Panc1 (cell line): ENCODE results near the gene BLM. TPM values are rescaled to one million over a fixed set of nuclear protein-coding genes. Genes with fewer than 3 reads are reported as not detected.

Experiments
- ATAC-seq: fragments of 200-7000 bp; cut with Tn5 transposase; 2 replicates; pipeline ENCODE4 v1.9.1; 2020; ENCODE audit warnings: mild to moderate bottlenecking, moderate library complexity
- BruUV-seq: library from RNA; stranded (reverse); fragments of 400-500 nt; replicated peaks from 2 replicates; lab custom pipeline; 2021; lab: Mats Ljungman, UMichigan
- CTCF ChIA-PET: fragments of 300-600 bp; sonication (Branson Sonifier 250); formaldehyde crosslinking; loops from one replicate; lab custom pipeline; 2022; ENCODE audit warnings: antibody characterized with exemption; lab: Charles Lee
- POLR2A ChIA-PET: fragments of 300-600 bp; sonication (Branson Sonifier 250); formaldehyde crosslinking; loops from one replicate; lab custom pipeline; 2022; ENCODE audit warnings: antibody characterized with exemption; lab: Charles Lee
- DNase-seq: peaks from one replicate; pipeline ENCODE4 v3.0.0-alpha.2; 2010; ENCODE audit warnings: low read depth, low spot score
- H3K27ac ChIP-seq: 2 replicates; pipeline ENCODE4 v1.5.1; 2011; ENCODE audit warnings: mild to moderate bottlenecking, low read length, inconsistent platforms
- H3K27me3 ChIP-seq: fragments of 200-500 bp; sonication (Bioruptor generic); 2 replicates; pipeline ENCODE4 v1.6.0; 2014; ENCODE audit warnings: low read length, inconsistent platforms; ENCODE audit not compliant: control insufficient read depth, insufficient read depth
- H3K36me3 ChIP-seq: fragments of 200-500 bp; sonication (Bioruptor generic); 2 replicates; pipeline ENCODE4 v1.5.1; 2014; ENCODE audit warnings: inconsistent platforms, mild to moderate bottlenecking, low read length, moderate library complexity; ENCODE audit not compliant: control insufficient read depth, insufficient read depth
- H3K4me1 ChIP-seq: 2 replicates; pipeline ENCODE4 v1.5.1; 2011; ENCODE audit warnings: inconsistent platforms, mild to moderate bottlenecking, low read length, moderate library complexity; ENCODE audit not compliant: control insufficient read depth, insufficient read depth
- H3K4me3 ChIP-seq, 2 experiments: 2 replicates each; pipeline ENCODE4 v1.5.1; 2011 to 2012; ENCODE audit warnings: low read depth in 2 of 2, low read length in 2 of 2, mild to moderate bottlenecking in 2 of 2, inconsistent platforms in 1 of 2, moderate library complexity in 1 of 2
- H3K9me3 ChIP-seq: fragments of 200-500 bp; sonication (Bioruptor generic); 2 replicates; pipeline ENCODE4 v1.5.1; 2014; ENCODE audit warnings: low read depth, mild to moderate bottlenecking, inconsistent platforms, low read length, moderate library complexity; ENCODE audit not compliant: control insufficient read depth, insufficient read depth
- POLR2AphosphoS5 ChIP-seq: IDR thresholded peaks from 2 replicates; pipeline ENCODE4 v1.6.1; 2012; ENCODE audit warnings: mild to moderate bottlenecking, low read depth, low read length, moderate library complexity
- SIN3A ChIP-seq: IDR thresholded peaks from 2 replicates; pipeline ENCODE4 v1.6.1; 2012; ENCODE audit warnings: low read depth, mild to moderate bottlenecking, low read length, moderate library complexity, borderline replicate concordance; ENCODE audit not compliant: insufficient read depth
- TCF7L2 ChIP-seq: IDR thresholded peaks from 2 replicates; pipeline ENCODE4 v1.6.1; 2011; ENCODE audit warnings: mild to moderate bottlenecking, low read depth, low read length, inconsistent platforms
- in situ Hi-C: cut with HindIII; loops from 2 replicates; pipeline ENCODE4 v1.10.0; 2016; ENCODE audit warnings: low sequenced_read_pairs, low pct_unique_long_range_greater_than_20kb
- intact Hi-C: fragments of 100-400 bp; cut with micrococcal nuclease; formaldehyde crosslinking; loops from one replicate; pipeline ENCODE4 v1.10.0; 2022; ENCODE audit not compliant: unreplicated experiment
- total RNA-seq: library from RNA; stranded (reverse); gene quantifications from one replicate; pipeline ENCODE4 v1.2.1, GENCODE V29; 2021; ENCODE audit not compliant: unreplicated experiment
- TF ChIP-seq, protein P1 (sequence below): fragments of 450-650 bp; IDR thresholded peaks from 2 replicates; pipeline ENCODE4 v1.5.1; 2017; ENCODE audit warnings: mild to moderate bottlenecking
- TF ChIP-seq, protein P2 (sequence below), 2 experiments: IDR thresholded peaks; 2 replicates each; pipeline ENCODE4 v1.6.1; 2011 to 2012; ENCODE audit warnings: low read depth in 2 of 2, control low read depth in 1 of 2, low read length in 1 of 2, mild to moderate bottlenecking in 1 of 2, moderate library complexity in 1 of 2; ENCODE audit not compliant: insufficient read depth in 1 of 2

BLM gene
- total RNA-seq, 1 experiment from 2014 or later = 23.9 TPM

DNA sequence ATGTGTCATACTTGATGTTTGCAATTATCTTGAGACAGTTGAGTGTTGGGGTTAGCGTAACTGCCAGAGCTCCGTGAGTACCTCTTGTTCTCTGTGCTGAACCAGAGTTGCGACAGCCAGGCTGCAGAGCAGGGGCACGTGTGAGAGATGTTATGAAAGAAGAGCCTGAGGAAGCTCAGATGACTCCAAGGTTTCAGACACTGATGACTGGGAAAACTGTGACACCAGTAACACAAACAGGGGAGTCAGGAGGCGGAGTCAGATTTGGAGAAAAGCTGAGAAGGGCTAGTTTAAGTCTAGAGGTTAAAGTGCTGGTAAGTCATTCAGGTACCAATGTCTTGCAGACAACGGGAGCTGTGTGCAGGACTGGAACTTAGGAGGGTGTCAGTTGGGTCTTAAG, 45.0 kb downstream of the BLM start:
- TF ChIP-seq TCF7L2 = no peak
- TF ChIP-seq, protein P1, sequence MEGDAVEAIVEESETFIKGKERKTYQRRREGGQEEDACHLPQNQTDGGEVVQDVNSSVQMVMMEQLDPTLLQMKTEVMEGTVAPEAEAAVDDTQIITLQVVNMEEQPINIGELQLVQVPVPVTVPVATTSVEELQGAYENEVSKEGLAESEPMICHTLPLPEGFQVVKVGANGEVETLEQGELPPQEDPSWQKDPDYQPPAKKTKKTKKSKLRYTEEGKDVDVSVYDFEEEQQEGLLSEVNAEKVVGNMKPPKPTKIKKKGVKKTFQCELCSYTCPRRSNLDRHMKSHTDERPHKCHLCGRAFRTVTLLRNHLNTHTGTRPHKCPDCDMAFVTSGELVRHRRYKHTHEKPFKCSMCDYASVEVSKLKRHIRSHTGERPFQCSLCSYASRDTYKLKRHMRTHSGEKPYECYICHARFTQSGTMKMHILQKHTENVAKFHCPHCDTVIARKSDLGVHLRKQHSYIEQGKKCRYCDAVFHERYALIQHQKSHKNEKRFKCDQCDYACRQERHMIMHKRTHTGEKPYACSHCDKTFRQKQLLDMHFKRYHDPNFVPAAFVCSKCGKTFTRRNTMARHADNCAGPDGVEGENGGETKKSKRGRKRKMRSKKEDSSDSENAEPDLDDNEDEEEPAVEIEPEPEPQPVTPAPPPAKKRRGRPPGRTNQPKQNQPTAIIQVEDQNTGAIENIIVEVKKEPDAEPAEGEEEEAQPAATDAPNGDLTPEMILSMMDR = no peak
- no peak for TF ChIP-seq POLR2AphosphoS5
- TF ChIP-seq, protein P2, sequence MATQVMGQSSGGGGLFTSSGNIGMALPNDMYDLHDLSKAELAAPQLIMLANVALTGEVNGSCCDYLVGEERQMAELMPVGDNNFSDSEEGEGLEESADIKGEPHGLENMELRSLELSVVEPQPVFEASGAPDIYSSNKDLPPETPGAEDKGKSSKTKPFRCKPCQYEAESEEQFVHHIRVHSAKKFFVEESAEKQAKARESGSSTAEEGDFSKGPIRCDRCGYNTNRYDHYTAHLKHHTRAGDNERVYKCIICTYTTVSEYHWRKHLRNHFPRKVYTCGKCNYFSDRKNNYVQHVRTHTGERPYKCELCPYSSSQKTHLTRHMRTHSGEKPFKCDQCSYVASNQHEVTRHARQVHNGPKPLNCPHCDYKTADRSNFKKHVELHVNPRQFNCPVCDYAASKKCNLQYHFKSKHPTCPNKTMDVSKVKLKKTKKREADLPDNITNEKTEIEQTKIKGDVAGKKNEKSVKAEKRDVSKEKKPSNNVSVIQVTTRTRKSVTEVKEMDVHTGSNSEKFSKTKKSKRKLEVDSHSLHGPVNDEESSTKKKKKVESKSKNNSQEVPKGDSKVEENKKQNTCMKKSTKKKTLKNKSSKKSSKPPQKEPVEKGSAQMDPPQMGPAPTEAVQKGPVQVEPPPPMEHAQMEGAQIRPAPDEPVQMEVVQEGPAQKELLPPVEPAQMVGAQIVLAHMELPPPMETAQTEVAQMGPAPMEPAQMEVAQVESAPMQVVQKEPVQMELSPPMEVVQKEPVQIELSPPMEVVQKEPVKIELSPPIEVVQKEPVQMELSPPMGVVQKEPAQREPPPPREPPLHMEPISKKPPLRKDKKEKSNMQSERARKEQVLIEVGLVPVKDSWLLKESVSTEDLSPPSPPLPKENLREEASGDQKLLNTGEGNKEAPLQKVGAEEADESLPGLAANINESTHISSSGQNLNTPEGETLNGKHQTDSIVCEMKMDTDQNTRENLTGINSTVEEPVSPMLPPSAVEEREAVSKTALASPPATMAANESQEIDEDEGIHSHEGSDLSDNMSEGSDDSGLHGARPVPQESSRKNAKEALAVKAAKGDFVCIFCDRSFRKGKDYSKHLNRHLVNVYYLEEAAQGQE (IDR thresholded peaks at IDR 0.05; ENCODE audit: insufficient read depth in 1 of 2, low read depth in 2 of 2, low read length in 1 of 2) = no peak
- TF ChIP-seq SIN3A = no peak
- DNase-seq (no peak), ATAC-seq (no peak)
- Histone ChIP-seq H3K4me3 (no peak overlapping the region), H3K36me3 (0 out of 2 replicates have a peak, but pooled peaks cover 6% of the 10 kb centered on the region), H3K27me3 (no peaks in the 10 kb centered on the region), H3K4me1 (no peaks in the 10 kb centered on the region), H3K9me3 (no peaks in the 10 kb centered on the region), H3K27ac (no peak overlapping the region)
- CTCF ChIA-PET = no interaction called here
- in situ Hi-C loops = no loop called here
- intact Hi-C loops = no loop called here
- no TSS peak for BruUV-seq
- POLR2A ChIA-PET = no interaction called here

DNA sequence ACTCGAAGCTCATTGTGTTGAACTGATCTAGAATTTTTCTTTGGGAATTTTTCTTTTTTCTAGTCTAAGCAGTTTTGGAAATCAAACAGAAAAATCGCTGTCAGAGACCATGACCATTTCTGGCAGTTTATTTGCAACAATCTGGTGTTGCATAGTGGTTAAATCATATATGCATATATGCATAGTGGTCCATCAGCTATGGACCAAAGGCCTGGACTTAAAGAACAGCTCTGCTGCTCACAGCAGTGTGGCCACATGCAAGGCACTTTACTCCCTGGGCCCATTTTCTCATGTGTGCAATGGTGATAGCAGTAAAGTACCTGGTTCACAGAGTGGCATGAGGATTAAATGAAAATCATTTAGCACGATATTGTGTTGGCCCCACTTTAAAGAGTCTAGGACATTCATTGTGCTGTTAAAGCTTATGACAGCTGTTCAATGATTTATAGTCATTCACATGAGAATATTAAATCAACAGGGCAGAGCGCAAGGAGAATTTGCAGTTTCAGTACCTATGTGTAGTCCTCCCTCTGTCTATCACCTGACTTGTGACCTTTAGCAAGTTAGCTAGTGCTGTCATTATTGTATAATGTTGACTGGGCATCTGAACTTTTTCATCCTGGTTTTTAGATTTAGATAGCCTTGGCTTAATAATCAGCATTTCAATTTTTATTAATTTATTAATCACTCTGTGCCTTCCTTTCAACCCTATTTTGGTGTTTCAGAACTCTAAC, 46.4 kb downstream of the BLM start:
- intact Hi-C loops (no loop called here), in situ Hi-C loops (no loop called here)
- DNase-seq (no peak), ATAC-seq (no peak)
- Histone ChIP-seq H3K4me3 (no peak overlapping the region), H3K4me1 (no peaks in the 10 kb centered on the region), H3K36me3 (0 out of 2 replicates have a peak, but pooled peaks cover 6% of the 10 kb centered on the region), H3K9me3 (no peaks in the 10 kb centered on the region), H3K27me3 (no peaks in the 10 kb centered on the region), H3K27ac (no peak overlapping the region)
- no TSS peak for BruUV-seq
- TF ChIP-seq, protein P1 = no peak
- TF ChIP-seq, protein P2 (IDR thresholded peaks at IDR 0.05; ENCODE audit: insufficient read depth in 1 of 2, low read depth in 2 of 2, low read length in 1 of 2) = no peak
- TF ChIP-seq SIN3A (no peak), POLR2AphosphoS5 (no peak), TCF7L2 (no peak)
- ChIA-PET CTCF (interaction anchor here (0.6 kb wide), 1 partner anchor 14 kb away, joined by 3 read pairs; no protein-coding TSS in a partner anchor), POLR2A (interaction anchor here (0.5 kb wide), 1 partner anchor 99 kb away, joined by 3 read pairs; no protein-coding TSS in a partner anchor)
